ENCODE measurements around the gene BTRC. TPM values are rescaled to one million over a fixed set of nuclear protein-coding genes. Genes with fewer than 3 reads are reported as not detected.
A peak's percentile ranks its signal among the peaks of the same experiment; 100 is the strongest.

The BTRC gene
- total and polyA plus RNA-seq, 4 donors, result 3.1 to 16.4 (median 9.3) TPM

DNA sequence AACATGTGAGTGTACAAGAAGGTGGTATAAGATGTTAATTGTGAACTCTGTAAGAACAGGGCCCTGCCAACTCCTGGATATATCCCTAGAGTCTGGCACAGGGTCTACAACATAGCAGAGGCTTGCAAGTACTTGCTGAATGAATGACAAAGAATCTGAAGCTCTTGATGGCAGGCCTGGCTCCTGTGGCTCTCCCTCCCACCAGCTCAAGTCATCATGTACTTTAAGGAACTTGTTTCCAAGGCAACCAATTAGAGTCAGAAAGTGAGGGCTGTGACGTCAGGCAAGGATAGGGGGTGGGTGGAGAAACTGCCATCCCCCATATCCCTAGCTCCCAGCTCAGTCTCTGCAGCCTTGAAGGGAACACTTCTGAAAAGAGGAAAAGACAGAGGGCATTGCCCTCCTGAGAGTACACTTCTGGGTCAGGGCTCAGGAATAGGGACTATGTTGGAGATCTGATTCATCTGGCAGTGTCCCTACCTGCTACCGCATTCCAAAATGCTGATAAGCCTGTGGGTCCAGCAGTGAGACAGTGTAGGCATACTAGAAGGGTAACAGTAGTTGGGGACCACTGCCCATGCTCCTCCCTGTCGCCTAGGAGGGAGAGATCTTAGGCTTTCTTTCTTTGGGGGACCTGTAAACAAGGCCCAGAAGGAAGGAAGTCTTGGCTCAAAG lies 34.6 kb upstream of the BTRC start:
- WGBS, 2 donors, result 67 to 71% methylated on average over 3 of the region's 3 CpGs
- TF ChIP-seq CTCF (IDR thresholded peaks at IDR 0.05; ENCODE audit: control extremely low read depth, extremely low read depth), result no peak
- DNase-seq (peak; percentile 18 to 28 (median 21)), ATAC-seq (ENCODE audit: insufficient read depth, low FRiP score) (no peak)
- Histone ChIP-seq H3K4me3 (no peak overlapping the region), H3K27me3 (ENCODE audit: control insufficient read depth in 3 of 3, insufficient read depth in 3 of 3, low read length in 2 of 3) (no peaks in the 10 kb centered on the region), H3K9me3 (ENCODE audit: control insufficient read depth in 4 of 4, insufficient read depth in 3 of 4, low read length in 3 of 4) (no peaks in the 10 kb centered on the region), H3K4me1 (ENCODE audit: control insufficient read depth in 5 of 5, insufficient read depth in 5 of 5, low read length in 5 of 5) (no peaks in the 10 kb centered on the region), H3K36me3 (ENCODE audit: control insufficient read depth in 4 of 4, insufficient read depth in 4 of 4, low read length in 4 of 4) (no peaks in the 10 kb centered on the region), H3K9ac (ENCODE audit: insufficient read depth in 1 of 2, low read length in 2 of 2) (no peak overlapping the region), H3K27ac (ENCODE audit: low read depth in 1 of 2, low read length in 1 of 2) (no peak overlapping the region)

DNA sequence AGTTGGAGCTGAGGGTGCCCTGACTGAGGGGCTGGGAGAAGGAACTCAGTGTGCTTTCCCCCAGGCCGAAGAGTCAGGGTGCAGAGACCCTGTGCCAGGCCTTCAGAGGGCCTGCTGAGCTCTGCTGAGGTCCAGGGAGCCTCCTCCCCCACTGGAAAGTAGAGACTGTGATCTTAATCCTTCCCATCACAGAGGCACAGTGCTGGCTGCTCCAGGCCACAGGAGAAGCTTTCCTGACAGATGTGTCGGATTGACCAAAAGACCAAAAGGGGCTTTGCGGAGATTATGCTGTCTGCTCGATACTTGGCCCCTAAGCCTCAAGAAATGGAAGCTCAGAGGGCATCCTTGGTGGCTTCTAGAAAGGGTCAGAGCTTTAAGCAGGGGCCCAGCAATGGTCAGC lies 32.9 kb upstream of the BTRC start:
- Histone ChIP-seq H3K4me1 (ENCODE audit: control insufficient read depth in 5 of 5, insufficient read depth in 5 of 5, low read length in 5 of 5) (no peaks in the 10 kb centered on the region), H3K4me3 (no peak overlapping the region)

GRCh38 chr10:101322266-101323108 lies 31.5 kb upstream of the BTRC start:
- DNase-seq, result no peak

More for the DNA sequence above, 32.9 kb upstream of the BTRC start:
- H3K36me3 ChIP-seq (ENCODE audit: control insufficient read depth in 4 of 4, insufficient read depth in 4 of 4, low read length in 4 of 4), result no peaks in the 10 kb centered on the region
- H3K9ac ChIP-seq (ENCODE audit: insufficient read depth in 1 of 2, low read length in 2 of 2), result no peak overlapping the region
- no peak for TF ChIP-seq CTCF (IDR thresholded peaks at IDR 0.05; ENCODE audit: control extremely low read depth, extremely low read depth)
- no peak overlapping the region for H3K27ac ChIP-seq (ENCODE audit: low read depth in 1 of 2, low read length in 1 of 2)
- H3K9me3 ChIP-seq (ENCODE audit: control insufficient read depth in 4 of 4, insufficient read depth in 3 of 4, low read length in 3 of 4), result no peaks in the 10 kb centered on the region
- DNase-seq (no peak), ATAC-seq (ENCODE audit: insufficient read depth, low FRiP score) (no peak)
- H3K27me3 ChIP-seq (ENCODE audit: control insufficient read depth in 3 of 3, insufficient read depth in 3 of 3, low read length in 2 of 3), result no peaks in the 10 kb centered on the region
- 90 to 93% methylated on average over 4 of the region's 4 CpGs for WGBS, 2 donors

More at GRCh38 chr10:101322266-101323108, 31.5 kb upstream of the BTRC start:
- ATAC-seq (ENCODE audit: insufficient read depth, low FRiP score), result no peak
- Histone ChIP-seq H3K4me1 (ENCODE audit: control insufficient read depth in 5 of 5, insufficient read depth in 5 of 5, low read length in 5 of 5) (no peaks in the 10 kb centered on the region), H3K4me3 (no peak overlapping the region), H3K36me3 (ENCODE audit: control insufficient read depth in 4 of 4, insufficient read depth in 4 of 4, low read length in 4 of 4) (no peaks in the 10 kb centered on the region), H3K27me3 (ENCODE audit: control insufficient read depth in 3 of 3, insufficient read depth in 3 of 3, low read length in 2 of 3) (no peaks in the 10 kb centered on the region), H3K9ac (ENCODE audit: insufficient read depth in 1 of 2, low read length in 2 of 2) (no peak overlapping the region), H3K9me3 (ENCODE audit: control insufficient read depth in 4 of 4, insufficient read depth in 3 of 4, low read length in 3 of 4) (peaks cover 0 to under 1% (median 0%) of the 10 kb centered on the region in 4 donors), H3K27ac (ENCODE audit: low read depth in 1 of 2, low read length in 1 of 2) (no peak overlapping the region)
- 63 to 73% methylated on average over 21 of the region's 21 CpGs for WGBS, 2 donors
- TF ChIP-seq CTCF (IDR thresholded peaks at IDR 0.05; ENCODE audit: control extremely low read depth, extremely low read depth), result no peak

Measured in lung (tissue), 12 donors.